ENCODE results near the gene CCNG2.

Gene CCNG2

DNA sequence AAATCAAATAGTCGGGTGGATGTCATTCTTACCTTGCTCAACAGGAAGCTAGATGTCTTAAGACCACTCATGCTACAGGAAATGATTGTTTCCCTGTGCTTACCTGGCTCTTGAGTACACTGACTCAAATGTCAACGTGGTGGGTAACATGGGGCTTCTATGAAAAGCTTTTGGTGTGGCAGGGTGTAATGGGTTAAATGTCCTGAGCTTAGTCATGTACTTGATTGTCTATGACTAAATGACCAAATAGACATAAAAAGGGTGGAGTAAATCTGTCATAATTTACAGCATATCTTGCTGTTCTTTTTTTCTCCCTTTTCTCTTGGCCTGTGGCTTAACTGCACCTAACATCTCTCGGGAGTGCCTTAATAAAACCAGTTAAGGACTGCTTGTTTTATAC, 44.9 kb downstream of the CCNG2 start:
- no peak for DNase-seq (ENCODE audit: low read depth, low spot score)

- no peak for DNase-seq (ENCODE audit: low read depth, low spot score)
Measured at GRCh38 chr4:77202491-77202890, 45.5 kb downstream of the CCNG2 start.

DNA sequence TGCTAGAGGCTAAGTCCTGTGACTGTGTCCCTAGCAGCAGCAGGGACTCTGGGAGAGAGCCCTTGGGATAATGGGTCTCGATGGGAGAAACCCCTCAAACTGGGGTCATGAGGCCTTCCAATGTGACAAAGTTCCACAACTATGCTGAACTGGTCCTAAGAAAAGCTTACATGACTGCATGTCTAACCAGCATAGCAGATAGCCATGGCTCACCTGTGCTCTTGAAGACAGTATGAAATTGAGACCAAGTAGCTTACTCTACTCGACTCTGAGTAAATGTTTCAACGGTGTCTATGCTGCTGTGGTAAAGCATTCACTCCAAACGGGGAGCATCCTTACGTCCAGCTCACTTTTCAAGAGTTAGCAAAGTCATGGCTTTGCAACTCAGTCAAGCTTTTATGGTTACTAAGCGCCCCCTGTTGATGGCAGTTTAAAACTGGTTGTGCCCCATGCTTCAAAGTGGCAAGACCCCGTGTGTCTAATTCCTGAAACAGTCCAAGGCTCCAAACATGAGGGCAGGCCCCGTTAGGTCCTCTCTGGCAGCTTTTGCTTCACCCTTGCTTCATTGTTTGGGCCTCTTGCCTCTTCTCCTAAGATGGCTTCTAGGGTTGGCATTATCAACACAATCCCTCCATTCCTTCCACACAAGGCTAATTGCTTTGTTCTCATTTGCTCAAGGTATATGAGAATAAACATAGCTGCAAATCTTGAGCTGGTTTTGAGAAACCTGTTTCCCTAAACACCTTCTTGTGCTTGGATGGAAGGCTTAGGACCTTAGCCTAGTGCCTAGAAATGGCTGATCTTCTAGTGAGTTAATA, 46.6 kb downstream of the CCNG2 start:
- DNase-seq (ENCODE audit: low read depth, low spot score): peak; percentile 35

DNA sequence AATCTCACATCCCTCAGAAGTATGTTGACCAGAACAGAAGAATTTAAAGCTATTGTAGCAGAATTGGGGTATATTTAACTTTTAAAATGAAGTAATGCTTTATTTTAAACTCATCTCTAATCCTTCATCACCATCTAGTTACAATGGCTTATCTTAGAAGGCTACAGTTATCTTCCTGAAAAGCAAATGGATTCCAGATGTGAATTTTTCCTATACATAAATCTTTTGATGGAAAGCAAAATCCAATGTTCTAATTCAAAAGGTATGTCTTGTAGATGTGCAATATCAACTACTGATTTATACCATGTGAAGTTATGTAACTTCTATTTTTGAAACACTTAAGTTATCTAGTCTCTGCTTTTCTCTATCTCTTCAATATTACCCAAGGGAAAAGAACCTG, 47.6 kb downstream of the CCNG2 start:
- no peak for DNase-seq (ENCODE audit: low read depth, low spot score)

DNA sequence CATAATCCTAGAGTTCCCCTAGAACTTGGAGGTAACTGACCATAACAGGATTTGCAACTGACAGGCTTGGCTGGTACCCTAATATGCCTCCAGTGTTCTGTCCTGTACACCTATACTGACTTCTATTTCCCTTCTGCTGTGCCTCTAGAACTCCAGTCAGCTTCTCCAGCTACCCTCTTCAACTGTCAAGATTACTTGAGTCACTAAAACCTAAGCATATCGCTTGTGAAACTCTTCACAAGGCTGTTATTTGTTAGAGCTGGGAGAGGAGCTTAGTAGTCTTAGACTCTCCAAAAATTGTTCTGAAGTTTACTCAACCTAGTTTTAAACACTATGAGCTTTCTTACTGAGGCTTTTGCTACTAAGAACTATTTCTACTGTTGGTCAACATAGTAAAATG, 52.0 kb downstream of the CCNG2 start:
- no peak for DNase-seq (ENCODE audit: low read depth, low spot score)

GRCh38 chr4:77209936-77210335, 52.9 kb downstream of the CCNG2 start:
- no peak for DNase-seq (ENCODE audit: low read depth, low spot score)

- no peak for DNase-seq (ENCODE audit: low read depth, low spot score)
Measured at GRCh38 chr4:77215107-77215506, 58.1 kb downstream of the CCNG2 start.

DNA sequence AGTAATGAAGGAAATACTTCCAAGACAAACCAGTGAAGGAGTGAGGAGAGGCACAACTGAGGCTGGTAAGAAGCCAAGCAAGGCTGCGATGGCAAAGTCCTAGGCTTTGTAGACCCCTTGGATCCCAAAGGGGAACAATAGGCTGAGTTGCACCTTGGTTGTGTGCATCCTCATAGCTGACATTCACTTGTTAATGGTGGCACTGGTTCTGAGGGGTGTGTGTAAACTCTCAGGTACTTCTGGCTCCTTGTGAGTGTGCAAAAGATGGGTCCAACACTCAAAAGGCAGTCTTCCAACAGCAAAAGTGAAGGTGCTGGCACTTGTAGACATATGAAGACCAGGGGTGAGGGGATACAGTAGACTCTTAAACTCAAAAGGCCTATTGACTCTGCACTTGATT, 60.5 kb downstream of the CCNG2 start:
- DNase-seq (ENCODE audit: low read depth, low spot score): no peak

GRCh38 chr4:77219266-77219665, 62.3 kb downstream of the CCNG2 start:
- DNase-seq (ENCODE audit: low read depth, low spot score): no peak
